K562 (cell line): ENCODE results near the gene LTBR. TPM values are rescaled to one million over a fixed set of nuclear protein-coding genes. Genes with fewer than 3 reads are reported as not detected.

Experiments used
- ATAC-seq: fragments of 200-7000 bp; cut with Tn5 transposase; 3 replicates; pipeline ENCODE4 v1.9.1; 2020; ENCODE audit warnings: moderate library complexity
- BruUV-seq: library from RNA; stranded (reverse); fragments of 400-500 nt; replicated peaks from 2 replicates; lab custom pipeline; 2021; lab: Mats Ljungman, UMichigan
- CTCF ChIA-PET: fragments of 300-600 bp; formaldehyde crosslinking; extraction: SDS; loops from one replicate; lab custom pipeline; 2021; ENCODE audit warnings: low intra/inter-chr PET ratio; lab: Yijun Ruan, JAX
- POLR2A ChIA-PET: fragments of 300-600, 350-650 bp; sonication (Branson Sonifier 250); formaldehyde crosslinking; extraction: SDS; loops from one replicate; lab custom pipeline; 2021; ENCODE audit warnings: antibody characterized with exemption, inconsistent platforms; lab: Yijun Ruan, JAX
- DNase-seq, 4 experiments: peaks; one replicate each; pipeline versions ENCODE4 v3.0.0 to v3.0.0-alpha.2; 2011 to 2018; ENCODE audit warnings: low spot score in 3 of 4, mixed read lengths in 3 of 4; ENCODE audit errors: extremely low read depth in 1 of 4
- FAIRE-seq: peaks from 2 replicates; lab custom pipeline; 2011; peaks lifted over from hg19 to GRCh38; lab: Jason Lieb, UNC
- H2AFZ ChIP-seq: 2 replicates; pipeline ENCODE4 v1.6.0; 2011; ENCODE audit warnings: low read depth, low read length, control low read depth, inconsistent platforms
- H3K27ac ChIP-seq: fragments of 200-600 bp; 3 replicates; pipeline ENCODE4 v1.8.0; 2011; ENCODE audit warnings: low read depth, mild to moderate bottlenecking, control low read depth, inconsistent platforms, low read length, moderate library complexity, mixed read lengths; ENCODE audit errors: extremely low read depth
- H3K27me3 ChIP-seq, 2 experiments: fragments of 300-600 bp in 1 of 2; 2 replicates in 1 of 2; 3 replicates in 1 of 2; pipeline versions ENCODE4 v1.6.0 to v1.8.0; 2011; ENCODE audit warnings: inconsistent platforms in 2 of 2, low read length in 2 of 2, mild to moderate bottlenecking in 1 of 2, mixed read lengths in 1 of 2, moderate library complexity in 1 of 2; ENCODE audit not compliant: control insufficient read depth in 2 of 2, insufficient read depth in 2 of 2
- H3K36me3 ChIP-seq: fragments of 300-600 bp; 3 replicates; pipeline ENCODE4 v1.8.0; 2011; ENCODE audit warnings: mild to moderate bottlenecking, low read length, inconsistent platforms; ENCODE audit not compliant: control insufficient read depth, insufficient read depth
- H3K4me1 ChIP-seq, 2 experiments: fragments of 200-600 bp in 1 of 2; replicated peaks in 1 of 2; 2 replicates in 1 of 2; 3 replicates in 1 of 2; pipeline versions ENCODE4 v1.5.1 to v1.8.0; 2011; ENCODE audit warnings: inconsistent platforms in 2 of 2, low read length in 2 of 2, mild to moderate bottlenecking in 1 of 2, mixed read lengths in 1 of 2, moderate library complexity in 1 of 2; ENCODE audit not compliant: control insufficient read depth in 2 of 2, insufficient read depth in 2 of 2
- H3K4me2 ChIP-seq: 2 replicates; pipeline ENCODE4 v1.6.1; 2011; ENCODE audit warnings: low read length, control low read depth, inconsistent platforms, mixed read lengths; ENCODE audit not compliant: insufficient read depth
- H3K4me3 ChIP-seq: fragments of 200-600 bp; sonication (generic), shearing (Covaris generic); 2 replicates; pipeline ENCODE4 v1.5.1; 2016; ENCODE audit warnings: control low read depth, inconsistent platforms
- H3K79me2 ChIP-seq: fragments of 200-600 bp; 3 replicates; pipeline ENCODE4 v1.8.0; 2011; ENCODE audit warnings: low read length, inconsistent platforms; ENCODE audit not compliant: control insufficient read depth, insufficient read depth
- H3K9ac ChIP-seq, 2 experiments: 2 replicates each; pipeline versions ENCODE4 v1.6.0 to v1.6.1; 2011; ENCODE audit warnings: low read depth in 2 of 2, low read length in 2 of 2, control low read depth in 1 of 2, inconsistent platforms in 1 of 2, mild to moderate bottlenecking in 1 of 2, mixed read lengths in 1 of 2; ENCODE audit not compliant: insufficient read depth in 1 of 2
- H3K9me1 ChIP-seq: one replicate; pipeline ENCODE4 v1.6.0; 2011; ENCODE audit warnings: inconsistent platforms, mild to moderate bottlenecking, low read length, moderate library complexity; ENCODE audit not compliant: control insufficient read depth, insufficient read depth
- H3K9me3 ChIP-seq: replicated peaks from 2 replicates; pipeline ENCODE4 v1.5.1; 2011; ENCODE audit warnings: low read depth, low read length, inconsistent platforms; ENCODE audit not compliant: control insufficient read depth, insufficient read depth
- H4K20me1 ChIP-seq: replicated peaks from 2 replicates; pipeline ENCODE4 v1.6.1; 2011; ENCODE audit warnings: low read length, inconsistent platforms, mixed read lengths; ENCODE audit not compliant: control insufficient read depth, insufficient read depth
- FOS ChIP-seq: IDR thresholded peaks from 3 replicates; pipeline ENCODE4 v1.6.1; 2011; ENCODE audit not compliant: insufficient read length; ENCODE audit errors: extremely low read depth
- STAT5B ChIP-seq: fragments of 250-450 bp; sonication (Bioruptor Pico); IDR thresholded peaks from 2 replicates; pipeline ENCODE4 v1.8.0; 2021; ENCODE audit warnings: mild to moderate bottlenecking, inconsistent platforms
- WGBS: fragments of 100-300 bp; shearing (Covaris generic); methylation state at CpG from one replicate; pipeline ENCODE4 v1.1.6; 2016; ENCODE audit warnings: low coverage, mixed read lengths; ENCODE audit not compliant: insufficient coverage; ENCODE audit errors: missing lambda C conversion rate; 5-methylcytosine and 5-hydroxymethylcytosine counted together
- in situ Hi-C: fragments of 300-500 bp; cut with MboI; formaldehyde crosslinking; loops from 4 replicates; pipeline ENCODE4 v1.15.0; 2018; ENCODE audit warnings: inconsistent platforms, mixed read lengths
- intact Hi-C: fragments of 100-400 bp; cut with micrococcal nuclease; formaldehyde crosslinking; loops from 2 replicates; pipeline ENCODE4 v1.14.2; 2022
- polyA plus RNA-seq, 8 experiments: library from polyadenylated mRNA; depleted of rRNA in 4 of 8; stranded (reverse) in 5 of 8; unstranded in 3 of 8; fragments of >200 nt; fragmentation: Nextera tagmentation in 2 of 8; fragmentation: Illumina TruSeq in 1 of 8; extraction: Ambion mirVana in 2 of 8; extraction: Trizol in 1 of 8; gene quantifications; 2 replicates each; pipeline versions ENCODE4 v1.2.1 to v1.2.3, GENCODE V29; 2011 to 2014; ENCODE audit warnings: inconsistent platforms in 1 of 8, missing spikeins in 1 of 8
- total RNA-seq, 7 experiments: library from RNA; depleted of rRNA in 6 of 7; stranded (reverse); fragments of >200 nt in 6 of 7; fragmentation: Illumina TruSeq in 2 of 7; extraction: Trizol in 2 of 7; gene quantifications; 2 replicates each; pipeline versions ENCODE4 v1.2.1 to v1.2.3, GENCODE V29; 2011 to 2021; ENCODE audit warnings: low replicate concordance in 1 of 7
- TF ChIP-seq, protein P1 (sequence below): fragments of 250-450 bp; sonication (Bioruptor Pico); IDR thresholded peaks from 2 replicates; pipeline ENCODE4 v1.8.0; 2022; ENCODE audit warnings: moderate library complexity, mild to moderate bottlenecking, inconsistent platforms
- TF ChIP-seq, protein P2 (sequence below), 2 experiments: fragments of 450-650 bp; IDR thresholded peaks; 2 replicates each; pipeline ENCODE4 v1.6.1; 2016

LTBR gene
- total and polyA plus RNA-seq, 9 of the 15 experiments (the other 6 are each of a cell fraction or from before 2014, with no cell fraction given): 0.96 to 69.0 (median 35.3) TPM

DNA sequence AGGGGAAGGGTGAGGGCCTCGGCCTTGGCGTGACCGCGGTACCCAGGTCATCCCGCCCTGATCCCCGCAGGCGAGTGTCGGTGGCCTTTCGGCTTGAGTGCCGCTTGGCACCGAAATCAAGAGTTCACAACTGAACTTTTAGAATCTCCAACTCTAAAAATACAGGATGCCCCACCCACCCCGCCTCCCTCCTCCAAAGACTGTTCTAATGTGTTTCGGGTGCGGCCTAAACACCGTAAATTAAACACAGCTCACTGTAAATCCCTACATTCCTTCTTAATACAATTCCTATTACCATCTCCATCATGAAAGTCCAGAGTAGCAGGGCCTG is 20.0 kb upstream of the LTBR start:
- no peak for DNase-seq
- peak overlapping the region; percentile 56 for H3K4me3 ChIP-seq
- peaks cover 13 to 18% of the 10 kb centered on the region in 2 experiments; a peak in 4 of 5 replicates for H3K4me1 ChIP-seq
- intact Hi-C loops: no loop called here
- TF ChIP-seq FOS (no peak), STAT5B (no peak)
- TF ChIP-seq, protein P1, sequence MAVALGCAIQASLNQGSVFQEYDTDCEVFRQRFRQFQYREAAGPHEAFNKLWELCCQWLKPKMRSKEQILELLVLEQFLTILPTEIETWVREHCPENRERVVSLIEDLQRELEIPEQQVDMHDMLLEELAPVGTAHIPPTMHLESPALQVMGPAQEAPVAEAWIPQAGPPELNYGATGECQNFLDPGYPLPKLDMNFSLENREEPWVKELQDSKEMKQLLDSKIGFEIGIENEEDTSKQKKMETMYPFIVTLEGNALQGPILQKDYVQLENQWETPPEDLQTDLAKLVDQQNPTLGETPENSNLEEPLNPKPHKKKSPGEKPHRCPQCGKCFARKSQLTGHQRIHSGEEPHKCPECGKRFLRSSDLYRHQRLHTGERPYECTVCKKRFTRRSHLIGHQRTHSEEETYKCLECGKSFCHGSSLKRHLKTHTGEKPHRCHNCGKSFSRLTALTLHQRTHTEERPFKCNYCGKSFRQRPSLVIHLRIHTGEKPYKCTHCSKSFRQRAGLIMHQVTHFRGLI (CRISPR knock-in tag): no peak
- TF ChIP-seq, protein P2, sequence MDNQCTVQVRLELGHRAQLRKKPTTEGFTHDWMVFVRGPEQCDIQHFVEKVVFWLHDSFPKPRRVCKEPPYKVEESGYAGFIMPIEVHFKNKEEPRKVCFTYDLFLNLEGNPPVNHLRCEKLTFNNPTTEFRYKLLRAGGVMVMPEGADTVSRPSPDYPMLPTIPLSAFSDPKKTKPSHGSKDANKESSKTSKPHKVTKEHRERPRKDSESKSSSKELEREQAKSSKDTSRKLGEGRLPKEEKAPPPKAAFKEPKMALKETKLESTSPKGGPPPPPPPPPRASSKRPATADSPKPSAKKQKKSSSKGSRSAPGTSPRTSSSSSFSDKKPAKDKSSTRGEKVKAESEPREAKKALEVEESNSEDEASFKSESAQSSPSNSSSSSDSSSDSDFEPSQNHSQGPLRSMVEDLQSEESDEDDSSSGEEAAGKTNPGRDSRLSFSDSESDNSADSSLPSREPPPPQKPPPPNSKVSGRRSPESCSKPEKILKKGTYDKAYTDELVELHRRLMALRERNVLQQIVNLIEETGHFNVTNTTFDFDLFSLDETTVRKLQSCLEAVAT (IDR thresholded peaks at IDR 0.05): peak in 1 of 2 experiments; percentile 72; a peak in 1 of 4 replicates
- 62% methylated on average over 5 of the region's 15 CpGs for WGBS
- H3K36me3 ChIP-seq: no peaks in the 10 kb centered on the region
- H4K20me1 ChIP-seq: no peaks in the 10 kb centered on the region
- no peaks in the 10 kb centered on the region for H3K9me3 ChIP-seq
- H3K27me3 ChIP-seq: no peaks in the 10 kb centered on the region
- H3K79me2 ChIP-seq: no peaks in the 10 kb centered on the region
- peak overlapping the region; percentile 93 for H2AFZ ChIP-seq
- peak overlapping the region; percentile 68 to 92; a peak in 3 of 4 replicates for H3K9ac ChIP-seq
- FAIRE-seq: no peak
- no peak; the same call in 2 of the 3 replicates for ATAC-seq
- POLR2A ChIA-PET: interaction anchor here (0.8 kb wide), 1 partner anchor 8 kb away, joined by 3 read pairs; no protein-coding TSS in a partner anchor
- CTCF ChIA-PET: no interaction called here
- H3K27ac ChIP-seq: peak overlapping the region; percentile 76; the same call in 2 of the 3 replicates
- H3K4me2 ChIP-seq: peak overlapping the region; percentile 79
- in situ Hi-C loops: no loop called here
- no TSS peak for BruUV-seq
- no peaks in the 10 kb centered on the region for H3K9me1 ChIP-seq
